ENCODE measurements around the gene TRIM10.
"Not testable (repeated sequence)": the region's sequence is repeated elsewhere in the genome, so short reads cannot be mapped to it uniquely, and the experiment has no call there.

The TRIM10 gene

GRCh38 chr6:30152910-30153610 lies 8.0 kb downstream of the TRIM10 start:
- no peak for DNase-seq (ENCODE audit: low read depth in 2 of 2)

GRCh38 chr6:30152016-30152673 lies 8.9 kb downstream of the TRIM10 start:
- DNase-seq (ENCODE audit: low read depth in 2 of 2), result no peak

GRCh38 chr6:30151580-30151979 lies 9.4 kb downstream of the TRIM10 start:
- no peak for DNase-seq (ENCODE audit: low read depth in 2 of 2)

- no peak for DNase-seq (ENCODE audit: low read depth in 2 of 2)
These were observed 10.2 kb downstream of the TRIM10 start for GRCh38 chr6:30150671-30151395.

- DNase-seq (ENCODE audit: low read depth in 2 of 2), result no peak
These were observed 11.0 kb downstream of the TRIM10 start for GRCh38 chr6:30149858-30150550.

GRCh38 chr6:30149234-30149633 lies 11.8 kb downstream of the TRIM10 start:
- DNase-seq (ENCODE audit: low read depth in 2 of 2), result no peak

GRCh38 chr6:30147096-30147495 lies 13.9 kb downstream of the TRIM10 start:
- no peak for DNase-seq (ENCODE audit: low read depth in 2 of 2)

- no peak for DNase-seq (ENCODE audit: low read depth in 2 of 2)
These were observed 15.2 kb downstream of the TRIM10 start for GRCh38 chr6:30145818-30146217.

- DNase-seq (ENCODE audit: low read depth in 2 of 2), result no peak
These were observed 16.2 kb downstream of the TRIM10 start for GRCh38 chr6:30144811-30145210.

- no peak for DNase-seq (ENCODE audit: low read depth in 2 of 2)
These were observed 17.2 kb downstream of the TRIM10 start for GRCh38 chr6:30143780-30144179.

GRCh38 chr6:30142665-30143064 lies 18.3 kb downstream of the TRIM10 start:
- no peak for DNase-seq (ENCODE audit: low read depth in 2 of 2)

GRCh38 chr6:30140240-30140639 lies 20.8 kb downstream of the TRIM10 start:
- DNase-seq (ENCODE audit: low read depth in 2 of 2), result not testable (repeated sequence)

GRCh38 chr6:30136570-30137286 lies 24.3 kb downstream of the TRIM10 start:
- no peak for DNase-seq (ENCODE audit: low read depth in 2 of 2)

- no peak for DNase-seq (ENCODE audit: low read depth in 2 of 2)
These were observed 25.3 kb downstream of the TRIM10 start, which contains the start of gene TRIM40 for GRCh38 chr6:30135757-30136156. TSS of gene TRIM40 (plus strand) at chr6:30136140. CDS start at chr6:30137037, 897 bp downstream.

GRCh38 chr6:30135147-30135546 lies 25.9 kb downstream of the TRIM10 start:
- DNase-seq (ENCODE audit: low read depth in 2 of 2), result no peak

- no peak for DNase-seq (ENCODE audit: low read depth in 2 of 2)
These were observed 29.0 kb downstream of the TRIM10 start for GRCh38 chr6:30131947-30132497.

GRCh38 chr6:30130887-30131862 lies 29.8 kb downstream of the TRIM10 start:
- peak; percentile 32 to 36 for DNase-seq (ENCODE audit: low read depth in 2 of 2)

- DNase-seq (ENCODE audit: low read depth in 2 of 2), result no peak
These were observed 30.8 kb downstream of the TRIM10 start for GRCh38 chr6:30130179-30130679.

- DNase-seq (ENCODE audit: low read depth in 2 of 2), result no peak
These were observed 31.5 kb downstream of the TRIM10 start for GRCh38 chr6:30129265-30130178.
